IMR-90 (cell line): Measurements from ENCODE around the gene MSL3.

Experiments
- CEBPB ChIP-seq: IDR thresholded peaks from 2 replicates; pipeline ENCODE4 v1.6.1; 2012; ENCODE audit warnings: low read depth, low read length, improper control_type of control experiment
- CHD1 ChIP-seq: IDR thresholded peaks from 2 replicates; pipeline ENCODE4 v1.6.1; 2012; ENCODE audit warnings: low read depth, low read length, improper control_type of control experiment
- FOS ChIP-seq: fragments of 150-350 bp; IDR thresholded peaks from 2 replicates; pipeline ENCODE4 v1.6.1; 2016; ENCODE audit warnings: low read depth, low read length
- MAFK ChIP-seq: IDR thresholded peaks from 2 replicates; pipeline ENCODE4 v1.6.1; 2012; ENCODE audit warnings: low read depth, low read length, improper control_type of control experiment
- MAZ ChIP-seq: IDR thresholded peaks from 2 replicates; pipeline ENCODE4 v1.6.1; 2012; ENCODE audit warnings: low read depth, mild to moderate bottlenecking, low read length, improper control_type of control experiment, moderate library complexity, borderline replicate concordance
- MXI1 ChIP-seq: IDR thresholded peaks from 2 replicates; pipeline ENCODE4 v1.6.1; 2012; ENCODE audit warnings: low read depth, mild to moderate bottlenecking, low read length, moderate library complexity, borderline replicate concordance
- NFE2L2 ChIP-seq: fragments of 150-350 bp; IDR thresholded peaks from 2 replicates; pipeline ENCODE4 v1.6.1; 2016; ENCODE audit warnings: low read depth, mild to moderate bottlenecking, low read length
- POLR2A ChIP-seq: IDR thresholded peaks from 2 replicates; pipeline ENCODE4 v1.6.1; 2012; ENCODE audit warnings: mild to moderate bottlenecking, low read depth, low read length
- RAD21 ChIP-seq: IDR thresholded peaks from 2 replicates; pipeline ENCODE4 v1.6.1; 2012; ENCODE audit warnings: low read length, improper control_type of control experiment
- SMC3 ChIP-seq: fragments of 150-350 bp; IDR thresholded peaks from 2 replicates; pipeline ENCODE4 v1.6.1; 2016; ENCODE audit warnings: low read depth, mild to moderate bottlenecking, antibody characterized with exemption, low read length, moderate library complexity
- TF ChIP-seq, protein P1 (sequence below): conservative IDR thresholded peaks from 2 replicates; pipeline ENCODE4 v1.5.1; 2012; ENCODE audit warnings: mild to moderate bottlenecking, low read depth, low read length, improper control_type of control experiment
- TF ChIP-seq, protein P2 (sequence below): fragments of 150-350 bp; IDR thresholded peaks from 2 replicates; pipeline ENCODE4 v1.6.1; 2017; ENCODE audit warnings: mild to moderate bottlenecking, antibody characterized with exemption, low read length, low read depth
- TF ChIP-seq, protein P3 (sequence below): fragments of 150-350 bp; IDR thresholded peaks from 2 replicates; pipeline ENCODE4 v1.6.1; 2016; ENCODE audit warnings: low read depth, mild to moderate bottlenecking, low read length, moderate library complexity, borderline replicate concordance

DNA sequence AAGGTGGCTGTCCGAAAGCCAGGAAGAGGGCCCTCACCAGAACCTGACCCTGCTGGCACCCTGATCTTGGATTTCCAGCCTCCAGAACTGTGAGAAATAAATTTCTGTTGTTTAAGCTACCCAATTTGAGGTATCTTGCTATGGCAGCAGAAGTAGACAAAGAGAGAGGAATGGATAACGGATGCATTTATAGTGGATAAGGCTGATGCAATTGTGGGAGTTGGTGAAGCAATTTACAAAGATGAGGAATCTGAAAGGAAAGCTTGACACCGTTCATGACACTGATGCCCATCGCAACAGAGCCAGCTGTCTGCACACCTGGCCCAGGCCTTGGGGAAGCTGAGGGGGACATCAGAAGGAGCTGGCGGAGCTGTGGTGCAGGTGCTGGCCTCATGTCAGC, 35.7 kb upstream of the MSL3 start:
- TF ChIP-seq MAFK (no peak), FOS (no peak), POLR2A (no peak), RAD21 (no peak), MXI1 (no peak), CEBPB (no peak), SMC3 (no peak), CHD1 (no peak), NFE2L2 (no peak), MAZ (no peak)
- TF ChIP-seq, protein P1, sequence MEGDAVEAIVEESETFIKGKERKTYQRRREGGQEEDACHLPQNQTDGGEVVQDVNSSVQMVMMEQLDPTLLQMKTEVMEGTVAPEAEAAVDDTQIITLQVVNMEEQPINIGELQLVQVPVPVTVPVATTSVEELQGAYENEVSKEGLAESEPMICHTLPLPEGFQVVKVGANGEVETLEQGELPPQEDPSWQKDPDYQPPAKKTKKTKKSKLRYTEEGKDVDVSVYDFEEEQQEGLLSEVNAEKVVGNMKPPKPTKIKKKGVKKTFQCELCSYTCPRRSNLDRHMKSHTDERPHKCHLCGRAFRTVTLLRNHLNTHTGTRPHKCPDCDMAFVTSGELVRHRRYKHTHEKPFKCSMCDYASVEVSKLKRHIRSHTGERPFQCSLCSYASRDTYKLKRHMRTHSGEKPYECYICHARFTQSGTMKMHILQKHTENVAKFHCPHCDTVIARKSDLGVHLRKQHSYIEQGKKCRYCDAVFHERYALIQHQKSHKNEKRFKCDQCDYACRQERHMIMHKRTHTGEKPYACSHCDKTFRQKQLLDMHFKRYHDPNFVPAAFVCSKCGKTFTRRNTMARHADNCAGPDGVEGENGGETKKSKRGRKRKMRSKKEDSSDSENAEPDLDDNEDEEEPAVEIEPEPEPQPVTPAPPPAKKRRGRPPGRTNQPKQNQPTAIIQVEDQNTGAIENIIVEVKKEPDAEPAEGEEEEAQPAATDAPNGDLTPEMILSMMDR, result no peak
- TF ChIP-seq, protein P2, sequence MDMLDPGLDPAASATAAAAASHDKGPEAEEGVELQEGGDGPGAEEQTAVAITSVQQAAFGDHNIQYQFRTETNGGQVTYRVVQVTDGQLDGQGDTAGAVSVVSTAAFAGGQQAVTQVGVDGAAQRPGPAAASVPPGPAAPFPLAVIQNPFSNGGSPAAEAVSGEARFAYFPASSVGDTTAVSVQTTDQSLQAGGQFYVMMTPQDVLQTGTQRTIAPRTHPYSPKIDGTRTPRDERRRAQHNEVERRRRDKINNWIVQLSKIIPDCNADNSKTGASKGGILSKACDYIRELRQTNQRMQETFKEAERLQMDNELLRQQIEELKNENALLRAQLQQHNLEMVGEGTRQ, result no peak
- TF ChIP-seq, protein P3, sequence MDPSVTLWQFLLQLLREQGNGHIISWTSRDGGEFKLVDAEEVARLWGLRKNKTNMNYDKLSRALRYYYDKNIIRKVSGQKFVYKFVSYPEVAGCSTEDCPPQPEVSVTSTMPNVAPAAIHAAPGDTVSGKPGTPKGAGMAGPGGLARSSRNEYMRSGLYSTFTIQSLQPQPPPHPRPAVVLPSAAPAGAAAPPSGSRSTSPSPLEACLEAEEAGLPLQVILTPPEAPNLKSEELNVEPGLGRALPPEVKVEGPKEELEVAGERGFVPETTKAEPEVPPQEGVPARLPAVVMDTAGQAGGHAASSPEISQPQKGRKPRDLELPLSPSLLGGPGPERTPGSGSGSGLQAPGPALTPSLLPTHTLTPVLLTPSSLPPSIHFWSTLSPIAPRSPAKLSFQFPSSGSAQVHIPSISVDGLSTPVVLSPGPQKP, result no peak
